A549 treated with ZK216348 at 1 μM for 4 hours (cell line): ENCODE results near the gene KYAT1. TPM values are rescaled to one million over a fixed set of nuclear protein-coding genes. Genes with fewer than 3 reads are reported as not detected.

Experiments
- total RNA-seq: library from RNA; stranded (reverse); fragments of 200-300 nt; extraction: Qiagen RNA extraction; gene quantifications from 5 replicates; pipeline ENCODE4 v1.2.3, GENCODE V29; 2022; ENCODE audit warnings: low read depth

Gene KYAT1
- total RNA-seq = 8.1 to 10.6 TPM (median 10.2 TPM) in 5 replicates

GRCh38 chr9:128881884-128882676, at the start of gene KYAT1, which contains the start of gene LRRC8A:
KYAT1 (minus strand) TSS chr9:128881950; CDS start chr9:128845405, 36,545 bp downstream.
LRRC8A (plus strand) TSS chr9:128882133; CDS start chr9:128907165, 25,032 bp downstream.

GRCh38 chr9:128920381-128921058, 38.8 kb upstream of the KYAT1 start, which contains the start of gene PHYHD1:
PHYHD1 (plus strand) TSS chr9:128920982; CDS start chr9:128922324, 1,342 bp downstream.

GRCh38 chr9:128829477-128830251, 52.1 kb downstream of the KYAT1 start, which contains the start of gene SPOUT1:
SPOUT1 (minus strand) TSS chr9:128829794; CDS start chr9:128829780, 14 bp downstream.

GRCh38 chr9:128818099-128818838, 63.5 kb downstream of the KYAT1 start, which contains the start of gene ENDOG:
ENDOG (plus strand) TSS chr9:128818500; CDS start chr9:128818685, 185 bp downstream.

GRCh38 chr9:128786681-128787601, 94.8 kb downstream of the KYAT1 start, which contains the start of gene TBC1D13:
TBC1D13 (plus strand) TSS chr9:128787253; CDS start chr9:128787354, 101 bp downstream.

Other genes starting within 250 kb of the KYAT1 start
- gene DYNC2I2, start 225.1 kb downstream of the KYAT1 start, total RNA-seq = 71.7 to 143 TPM (median 132 TPM) in 5 replicates
- gene SET, start 192.7 kb downstream of the KYAT1 start, total RNA-seq = 388 to 686 TPM (median 407 TPM) in 5 replicates
- 12.3 to 20.6 TPM (median 18.0 TPM) in 5 replicates for gene PKN3, start 179.4 kb downstream of the KYAT1 start, total RNA-seq
- gene ZDHHC12, start 157.8 kb downstream of the KYAT1 start, total RNA-seq = 49.6 to 96.9 TPM (median 93.3 TPM) in 5 replicates
- 8.7 to 18.4 TPM (median 15.1 TPM) in 5 replicates for gene ZER1, start 110.0 kb downstream of the KYAT1 start, total RNA-seq
- gene TBC1D13, start 94.7 kb downstream of the KYAT1 start, total RNA-seq = 17.6 to 23.5 TPM (median 21.1 TPM) in 5 replicates
- 12.2 to 33.5 TPM (median 32.5 TPM) in 5 replicates for gene ENDOG, start 63.5 kb downstream of the KYAT1 start, total RNA-seq
- gene SPOUT1, start 52.2 kb downstream of the KYAT1 start, total RNA-seq = 24.0 to 44.2 TPM (median 37.4 TPM) in 5 replicates
- 46.3 to 82.4 TPM (median 75.0 TPM) in 5 replicates for gene LRRC8A, start 183 bp upstream of the KYAT1 start, total RNA-seq
- not detected in 5 replicates for gene PHYHD1, start 39.0 kb upstream of the KYAT1 start, total RNA-seq
- gene DOLK, start 65.7 kb upstream of the KYAT1 start, total RNA-seq = 21.5 to 40.3 TPM (median 38.2 TPM) in 5 replicates
- 27.7 to 46.1 TPM (median 42.7 TPM) in 5 replicates for gene NUP188, start 65.7 kb upstream of the KYAT1 start, total RNA-seq
- 28.8 to 58.3 TPM (median 48.7 TPM) in 5 replicates for gene SH3GLB2, start 146.4 kb upstream of the KYAT1 start, total RNA-seq
- 6.8 to 17.2 TPM (median 13.4 TPM) in 5 replicates for gene MIGA2, start 154.7 kb upstream of the KYAT1 start, total RNA-seq
- gene DOLPP1, start 199.2 kb upstream of the KYAT1 start, total RNA-seq = 15.8 to 21.8 TPM (median 20.2 TPM) in 5 replicates
- 20.8 to 32.8 TPM (median 29.3 TPM) in 5 replicates for gene CRAT, start 228.8 kb upstream of the KYAT1 start, total RNA-seq
- 107 to 139 TPM (median 130 TPM) in 5 replicates for gene PTPA, start 229.5 kb upstream of the KYAT1 start, total RNA-seq